DOHH2 (cell line): Measurements from ENCODE around the gene MMP14.
"Not testable (repeated sequence)": the region's sequence is repeated elsewhere in the genome, so short reads cannot be mapped to it uniquely, and the experiment has no call there.

Experiments used
- H3F3A ChIP-seq: fragments of 200-600 bp; sonication (generic), shearing (Covaris generic); 2 replicates; pipeline ENCODE4 v1.6.0; 2016; ENCODE audit warnings: antibody characterized with exemption, mild to moderate bottlenecking; ENCODE audit not compliant: control insufficient read depth, insufficient read depth
- H3K27ac ChIP-seq: fragments of 200-600 bp; sonication (generic); 2 replicates; pipeline ENCODE4 v1.5.1; 2014; ENCODE audit warnings: low read depth, mild to moderate bottlenecking, low read length, moderate library complexity
- H3K27me3 ChIP-seq: fragments of 200-600 bp; sonication (generic); 2 replicates; pipeline ENCODE4 v1.6.1; 2014; ENCODE audit warnings: mild to moderate bottlenecking, low read length, mixed read lengths; ENCODE audit not compliant: control insufficient read depth
- H3K36me3 ChIP-seq: fragments of 200-600 bp; sonication (generic); 2 replicates; pipeline ENCODE4 v1.6.1; 2014; ENCODE audit warnings: mild to moderate bottlenecking, low read length, moderate library complexity, mixed read lengths; ENCODE audit not compliant: control insufficient read depth
- H3K4me1 ChIP-seq: fragments of 200-600 bp; sonication (generic); 2 replicates; pipeline ENCODE4 v1.6.1; 2014; ENCODE audit warnings: mild to moderate bottlenecking, low read length, mixed read lengths; ENCODE audit not compliant: control insufficient read depth
- H3K4me2 ChIP-seq: fragments of 200-600 bp; sonication (generic); 2 replicates; pipeline ENCODE4 v1.6.0; 2014; ENCODE audit warnings: mild to moderate bottlenecking, low read length, moderate library complexity
- H3K4me3 ChIP-seq: fragments of 200-600 bp; sonication (generic); 2 replicates; pipeline ENCODE4 v1.5.1; 2014; ENCODE audit warnings: mild to moderate bottlenecking, low read length, mixed read lengths
- H3K79me2 ChIP-seq: fragments of 200-600 bp; sonication (generic); 2 replicates; pipeline ENCODE4 v1.6.1; 2014; ENCODE audit warnings: mild to moderate bottlenecking, low read length, mixed read lengths; ENCODE audit not compliant: control insufficient read depth
- H3K9me2 ChIP-seq: fragments of 200-600 bp; sonication (generic); replicated peaks from 2 replicates; pipeline ENCODE4 v1.6.1; 2014; ENCODE audit warnings: mild to moderate bottlenecking, low read length, mixed read lengths; ENCODE audit not compliant: control insufficient read depth
- H3K9me3 ChIP-seq: fragments of 200-600 bp; sonication (generic); 2 replicates; pipeline ENCODE4 v1.6.1; 2014; ENCODE audit warnings: antibody characterized with exemption, low read length, mixed read lengths; ENCODE audit not compliant: control insufficient read depth, insufficient read depth
- H4K20me1 ChIP-seq: fragments of 200-600 bp; sonication (generic); 2 replicates; pipeline ENCODE4 v1.6.0; 2014; ENCODE audit warnings: low read depth, mild to moderate bottlenecking, antibody characterized with exemption, low read length, moderate library complexity; ENCODE audit not compliant: control insufficient read depth, insufficient read depth
- CTCF ChIP-seq: fragments of 200-600 bp; sonication (generic); IDR thresholded peaks from one replicate; pipeline ENCODE4 v1.5.1; 2014; ENCODE audit warnings: antibody characterized with exemption, mild to moderate bottlenecking, low read depth, low read length; ENCODE audit not compliant: poor library complexity, severe bottlenecking
- EZH2phosphoT487 ChIP-seq: fragments of 200-600 bp; sonication (generic); IDR thresholded peaks from 2 replicates; pipeline ENCODE4 v1.6.1; 2017; ENCODE audit warnings: borderline replicate concordance, mild to moderate bottlenecking, antibody characterized with exemption, low read length, moderate library complexity, mixed read lengths

The MMP14 gene

GRCh38 chr14:22856428-22856827 is 20.0 kb downstream of the MMP14 start:
- H3K9me2 ChIP-seq = no peaks in the 10 kb centered on the region
- H3K79me2 ChIP-seq = no peaks in the 10 kb centered on the region
- no peak overlapping the region for H3K4me2 ChIP-seq
- H3K36me3 ChIP-seq = no peaks in the 10 kb centered on the region
- H3K9me3 ChIP-seq = no peaks in the 10 kb centered on the region
- H3K27ac ChIP-seq = no peak overlapping the region
- H3F3A ChIP-seq = peaks cover 8% of the 10 kb centered on the region
- H4K20me1 ChIP-seq = no peaks in the 10 kb centered on the region
- no peak overlapping the region for H3K4me3 ChIP-seq
- TF ChIP-seq EZH2phosphoT487 (no peak), CTCF (no peak)
- H3K4me1 ChIP-seq = peaks cover 11% of the 10 kb centered on the region
- no peaks in the 10 kb centered on the region for H3K27me3 ChIP-seq

GRCh38 chr14:22860377-22860776 is 24.0 kb downstream of the MMP14 start:
- H3K27ac ChIP-seq, H3K9me3 ChIP-seq, H3K79me2 ChIP-seq, H4K20me1 ChIP-seq, H3K4me3 ChIP-seq, H3F3A ChIP-seq, H3K4me1 ChIP-seq, H3K36me3 ChIP-seq, H3K4me2 ChIP-seq, H3K27me3 ChIP-seq, H3K9me2 ChIP-seq: not testable (repeated sequence)

GRCh38 chr14:22861651-22862050 is 25.3 kb downstream of the MMP14 start:
- Histone ChIP-seq H3K36me3 (no peaks in the 10 kb centered on the region), H3K27me3 (no peaks in the 10 kb centered on the region), H3K9me2 (no peaks in the 10 kb centered on the region), H4K20me1 (no peaks in the 10 kb centered on the region), H3K79me2 (no peaks in the 10 kb centered on the region), H3K4me2 (no peak overlapping the region), H3K4me1 (peaks cover 11% of the 10 kb centered on the region), H3F3A (no peaks in the 10 kb centered on the region), H3K27ac (no peak overlapping the region), H3K4me3 (no peak overlapping the region), H3K9me3 (no peaks in the 10 kb centered on the region)
- TF ChIP-seq CTCF = no peak
- TF ChIP-seq EZH2phosphoT487 = no peak

- Histone ChIP-seq H3K27ac (no peak overlapping the region), H3K9me3 (no peaks in the 10 kb centered on the region), H3K9me2 (no peaks in the 10 kb centered on the region), H3K27me3 (no peaks in the 10 kb centered on the region), H3F3A (no peaks in the 10 kb centered on the region), H3K4me2 (no peak overlapping the region), H3K4me3 (no peak overlapping the region), H4K20me1 (no peaks in the 10 kb centered on the region), H3K36me3 (no peaks in the 10 kb centered on the region), H3K79me2 (no peaks in the 10 kb centered on the region), H3K4me1 (peaks cover 14% of the 10 kb centered on the region)
- TF ChIP-seq EZH2phosphoT487 (no peak), CTCF (no peak)
These were observed 28.6 kb downstream of the MMP14 start for GRCh38 chr14:22864979-22865378.
